Gastrocnemius medialis (tissue), 4 donors: ENCODE results near the gene DOCK4.

Source experiments
- POLR2A ChIP-seq, 2 donors: fragments of 450-650 bp; IDR thresholded peaks; one replicate each; pipeline ENCODE4 v1.6.1; 2017; ENCODE audit warnings: antibody characterized with exemption in 2 of 2, mild to moderate bottlenecking in 2 of 2, moderate library complexity in 2 of 2
- TF ChIP-seq, protein P1 (sequence below), 5 experiments: fragments of 450-650 bp in 3 of 5; fragments of 200-600 bp in 2 of 5; sonication (generic) in 2 of 5; IDR thresholded peaks in 4 of 5; conservative IDR thresholded peaks in 1 of 5; 1 replicate in 4 of 5; 2 replicates in 1 of 5; pipeline ENCODE4 v1.5.1; 2016 to 2019; ENCODE audit warnings: antibody characterized with exemption in 5 of 5, mild to moderate bottlenecking in 3 of 5, moderate library complexity in 3 of 5

- TF ChIP-seq, protein P1, sequence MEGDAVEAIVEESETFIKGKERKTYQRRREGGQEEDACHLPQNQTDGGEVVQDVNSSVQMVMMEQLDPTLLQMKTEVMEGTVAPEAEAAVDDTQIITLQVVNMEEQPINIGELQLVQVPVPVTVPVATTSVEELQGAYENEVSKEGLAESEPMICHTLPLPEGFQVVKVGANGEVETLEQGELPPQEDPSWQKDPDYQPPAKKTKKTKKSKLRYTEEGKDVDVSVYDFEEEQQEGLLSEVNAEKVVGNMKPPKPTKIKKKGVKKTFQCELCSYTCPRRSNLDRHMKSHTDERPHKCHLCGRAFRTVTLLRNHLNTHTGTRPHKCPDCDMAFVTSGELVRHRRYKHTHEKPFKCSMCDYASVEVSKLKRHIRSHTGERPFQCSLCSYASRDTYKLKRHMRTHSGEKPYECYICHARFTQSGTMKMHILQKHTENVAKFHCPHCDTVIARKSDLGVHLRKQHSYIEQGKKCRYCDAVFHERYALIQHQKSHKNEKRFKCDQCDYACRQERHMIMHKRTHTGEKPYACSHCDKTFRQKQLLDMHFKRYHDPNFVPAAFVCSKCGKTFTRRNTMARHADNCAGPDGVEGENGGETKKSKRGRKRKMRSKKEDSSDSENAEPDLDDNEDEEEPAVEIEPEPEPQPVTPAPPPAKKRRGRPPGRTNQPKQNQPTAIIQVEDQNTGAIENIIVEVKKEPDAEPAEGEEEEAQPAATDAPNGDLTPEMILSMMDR (IDR thresholded peaks at IDR 0.05 in 4 of 5, conservative IDR thresholded peaks at IDR 0.05 in 1 of 5), result no peak
- TF ChIP-seq POLR2A (IDR thresholded peaks at IDR 0.05), result no peak
These were observed 75.3 kb downstream of the DOCK4 start for GRCh38 chr7:112130729-112131410.
